Gastrocnemius medialis (tissue), 4 donors: ENCODE data around the gene KATNB1.
"Not testable (repeated sequence)": the region's sequence is repeated elsewhere in the genome, so short reads cannot be mapped to it uniquely, and the experiment has no call there.

Source experiments
- CTCF ChIP-seq, 5 experiments: fragments of 450-650 bp in 3 of 5; fragments of 200-600 bp in 2 of 5; sonication (generic) in 2 of 5; IDR thresholded peaks in 4 of 5; conservative IDR thresholded peaks in 1 of 5; 1 replicate in 4 of 5; 2 replicates in 1 of 5; pipeline ENCODE4 v1.5.1; 2016 to 2019; ENCODE audit warnings: antibody characterized with exemption in 5 of 5, mild to moderate bottlenecking in 3 of 5, moderate library complexity in 3 of 5
- POLR2A ChIP-seq, 2 donors: fragments of 450-650 bp; IDR thresholded peaks; one replicate each; pipeline ENCODE4 v1.6.1; 2017; ENCODE audit warnings: antibody characterized with exemption in 2 of 2, mild to moderate bottlenecking in 2 of 2, moderate library complexity in 2 of 2

DNA sequence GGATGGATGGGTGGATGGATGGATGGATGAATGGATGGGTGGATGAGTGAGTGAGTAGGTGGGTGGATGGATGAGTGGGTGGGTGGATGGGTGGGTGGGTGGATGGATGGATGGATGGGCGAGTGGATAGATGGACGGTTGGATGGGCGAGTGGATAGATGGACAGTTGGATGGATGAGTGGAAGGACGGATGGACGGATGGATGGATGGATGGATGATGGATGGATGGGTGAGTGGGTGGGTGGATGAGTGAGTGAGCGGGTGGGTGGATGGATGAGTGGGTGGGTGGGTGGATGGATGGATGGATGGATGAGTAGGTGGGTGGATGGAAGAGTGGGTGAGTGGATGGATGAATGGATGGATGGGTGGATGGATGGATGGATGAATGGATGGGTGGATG, 5.7 kb upstream of the KATNB1 start:
- TF ChIP-seq CTCF (IDR thresholded peaks at IDR 0.05 in 4 of 5, conservative IDR thresholded peaks at IDR 0.05 in 1 of 5); POLR2A (IDR thresholded peaks at IDR 0.05): not testable (repeated sequence)
